Activated CD4-positive, CD25-positive, alpha-beta regulatory T cell (primary cell): ENCODE data around the gene GHRL.
"Not testable (repeated sequence)": the region's sequence is repeated elsewhere in the genome, so short reads cannot be mapped to it uniquely, and the experiment has no call there.

ENCODE experiments used
- DNase-seq, 4 experiments: peaks; one replicate each; lab custom pipeline; 2025; lab: John Stamatoyannopoulos, UW

GHRL gene

DNA sequence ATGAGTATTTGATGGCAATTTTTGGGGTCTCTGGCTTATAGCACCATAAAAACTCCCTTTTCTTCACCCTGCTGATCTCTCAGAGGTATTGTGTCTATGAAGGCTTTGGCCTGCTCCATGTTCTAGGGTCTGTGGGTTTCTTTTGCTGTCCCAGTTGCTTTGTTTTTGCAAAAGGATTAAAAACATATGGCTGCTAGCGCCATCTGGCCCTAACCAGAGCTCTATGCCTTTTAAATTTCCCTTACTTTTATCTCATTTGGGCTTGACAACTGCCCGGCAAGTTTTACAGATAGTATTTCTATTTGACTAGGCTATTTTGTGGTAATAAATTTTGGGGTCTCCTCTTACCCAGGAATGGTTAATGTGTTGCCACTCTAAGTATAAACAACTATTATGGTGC is 6.4 kb upstream of the GHRL start:
- DNase-seq: no peak

DNA sequence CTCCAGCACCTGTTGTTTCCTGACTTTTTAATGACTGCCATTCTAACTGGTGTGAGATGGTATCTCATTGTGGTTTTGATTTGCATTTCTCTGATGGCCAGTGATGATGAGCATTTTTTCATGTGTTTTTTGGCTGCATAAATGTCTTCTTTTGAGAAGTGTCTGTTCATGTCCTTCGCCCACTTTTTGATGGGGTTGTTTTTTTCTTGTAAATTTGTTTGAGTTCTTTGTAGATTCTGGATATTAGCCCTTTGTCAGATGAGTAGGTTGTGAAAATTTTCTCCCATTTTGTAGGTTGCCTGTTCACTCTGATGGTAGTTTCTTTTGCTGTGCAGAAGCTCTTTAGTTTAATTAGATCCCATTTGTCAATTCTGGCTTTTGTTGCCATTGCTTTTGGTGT is 5.3 kb upstream of the GHRL start:
- not testable (repeated sequence) for DNase-seq

DNA sequence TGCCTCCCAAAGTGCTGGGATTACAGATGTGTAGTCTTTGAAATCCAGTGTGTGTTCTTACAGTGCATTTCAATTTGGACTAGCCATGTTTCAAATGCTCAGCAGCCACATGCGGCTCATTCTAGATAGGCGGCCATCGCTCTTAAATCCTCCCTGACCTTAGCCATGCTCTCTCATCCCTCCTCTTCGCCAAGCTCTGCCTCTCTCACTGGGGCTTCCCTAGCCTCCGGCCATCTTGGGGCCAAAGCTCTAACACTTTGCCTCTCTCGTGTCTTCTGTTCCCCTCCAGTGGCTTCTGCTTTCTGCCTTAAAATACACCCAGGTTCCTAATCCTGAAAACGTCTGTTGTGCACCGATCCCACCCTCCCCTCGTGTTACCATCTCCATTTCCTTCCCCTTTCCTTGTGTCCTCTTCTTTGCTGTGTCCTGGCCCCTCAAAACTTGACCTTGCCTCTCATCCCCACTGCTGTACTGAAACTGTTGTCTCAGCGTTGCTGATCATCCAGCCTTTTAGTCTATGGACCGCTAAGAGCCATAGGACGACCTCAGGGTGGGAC is 1.4 kb upstream of the GHRL start:
- DNase-seq: no peak

DNA sequence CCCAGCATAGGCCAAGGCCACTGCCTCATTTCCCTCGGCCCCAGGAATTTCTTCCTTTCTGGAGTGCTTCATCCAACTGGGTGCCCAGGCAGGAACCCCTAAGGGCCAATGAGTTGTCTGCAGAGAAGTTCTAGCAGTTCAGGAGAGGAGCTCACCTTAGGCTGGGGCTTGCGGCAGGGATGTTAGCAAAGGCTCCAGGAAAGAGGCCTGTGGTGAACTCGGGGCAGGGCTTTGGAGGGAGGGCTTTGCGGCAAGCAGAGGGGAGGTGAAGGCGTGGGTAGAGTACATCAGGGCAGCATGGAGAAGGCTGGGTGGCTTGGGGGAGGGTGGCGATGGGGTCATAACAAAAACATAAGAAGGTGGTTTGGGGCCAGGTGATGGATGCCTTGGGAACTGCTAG is 1.1 kb downstream of the GHRL start:
- no peak for DNase-seq

DNA sequence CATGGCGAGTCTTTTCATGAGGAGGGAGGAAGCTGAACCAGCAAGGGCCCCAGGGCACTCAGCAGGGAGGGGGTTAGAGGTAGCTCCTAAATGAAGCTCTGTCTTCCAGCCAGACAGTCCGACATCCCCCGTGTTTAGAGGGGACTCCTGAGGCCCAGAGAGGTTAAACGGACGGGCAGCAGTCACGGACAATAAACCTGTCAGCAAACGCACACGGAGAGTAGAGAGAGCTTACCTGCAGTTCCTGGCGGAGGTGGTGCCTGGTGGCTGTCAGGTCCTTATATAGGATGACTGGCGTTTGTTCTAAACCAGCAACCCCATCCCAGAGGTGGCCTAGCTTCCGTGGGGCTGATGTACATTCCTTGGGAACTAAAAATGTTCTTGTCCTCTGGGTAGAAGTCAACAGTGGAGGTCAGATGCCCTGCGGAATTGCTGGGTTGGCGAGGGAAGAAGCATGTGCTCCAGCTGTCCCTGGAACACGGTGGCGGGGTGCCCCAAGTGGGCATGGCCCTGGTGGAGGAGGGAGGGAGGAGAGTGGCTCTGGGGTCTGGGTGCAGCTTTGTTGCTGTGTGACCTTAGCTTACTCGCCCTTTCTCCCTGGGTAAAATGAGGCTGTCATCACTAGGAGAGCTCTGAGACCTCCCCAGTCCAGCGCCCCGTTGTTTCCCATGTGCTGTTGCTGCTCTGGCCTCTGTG is 2.1 kb downstream of the GHRL start:
- DNase-seq: no peak

DNA sequence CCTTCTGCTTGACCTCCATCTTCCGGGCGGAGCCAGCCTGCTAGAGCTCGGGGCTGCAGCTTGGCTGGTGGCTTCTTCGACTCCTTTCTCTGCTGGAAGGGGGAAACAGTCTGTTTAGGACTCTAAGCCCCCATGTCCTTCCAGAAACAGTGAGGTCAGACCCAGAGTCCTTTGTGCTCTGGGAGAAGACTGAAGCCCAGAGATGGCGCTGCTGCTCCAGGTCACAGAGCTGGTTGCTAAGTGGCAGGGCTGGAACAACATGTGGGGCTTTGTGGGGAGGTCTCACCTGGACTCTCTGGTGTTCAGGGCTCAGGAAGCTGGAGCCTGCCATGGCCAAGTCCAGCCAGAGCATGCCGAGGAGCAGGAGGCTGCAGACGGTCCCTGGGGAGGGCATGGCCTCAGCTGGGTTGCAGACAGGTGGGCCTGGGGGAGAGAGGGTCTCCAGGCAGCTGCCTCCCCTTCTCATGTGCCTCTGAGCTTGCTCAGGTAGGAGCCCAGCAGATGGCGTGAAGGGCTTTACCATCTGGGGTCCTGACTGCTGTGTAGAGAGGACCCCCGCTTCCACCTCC is 2.9 kb downstream of the GHRL start:
- DNase-seq: no peak

DNA sequence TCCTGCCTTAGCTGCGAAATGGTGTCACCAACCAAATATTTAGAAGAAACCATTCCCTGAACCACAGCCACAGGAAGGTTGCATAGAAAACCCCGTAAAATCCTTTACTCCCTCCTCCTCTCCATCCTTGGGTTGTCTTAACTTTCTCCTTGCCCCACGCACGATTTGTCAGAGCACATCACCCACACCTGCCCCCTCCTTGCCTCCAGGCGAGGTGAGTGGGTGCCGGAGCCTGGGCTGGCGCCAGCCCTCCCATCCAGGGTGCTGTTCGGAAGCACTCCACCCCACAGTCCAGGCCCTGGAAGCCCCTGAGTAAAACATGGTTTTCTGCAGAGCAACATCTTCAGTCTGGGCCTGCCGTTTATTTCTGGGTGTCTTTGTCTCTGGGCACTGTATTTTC is 3.7 kb downstream of the GHRL start:
- no peak for DNase-seq

DNA sequence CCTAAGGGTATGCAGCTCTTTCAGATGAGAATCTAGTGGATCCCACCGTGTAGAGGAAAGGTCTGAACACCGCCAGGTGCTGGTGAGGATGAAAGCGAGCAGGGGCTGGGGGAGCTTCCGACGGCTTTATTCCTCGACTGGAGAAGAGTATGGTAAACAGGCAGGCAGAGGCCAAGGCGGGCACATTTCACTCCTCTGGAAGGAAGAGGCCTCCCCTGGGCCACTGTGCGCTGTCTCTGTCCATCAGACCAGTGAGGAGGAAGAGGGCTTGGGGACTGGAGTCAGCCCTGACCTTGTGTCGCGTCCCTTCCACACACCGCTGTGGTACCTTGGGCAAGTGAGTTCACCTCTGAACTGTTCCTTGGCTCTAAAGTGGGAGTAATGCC is 4.2 kb downstream of the GHRL start:
- DNase-seq: no peak

DNA sequence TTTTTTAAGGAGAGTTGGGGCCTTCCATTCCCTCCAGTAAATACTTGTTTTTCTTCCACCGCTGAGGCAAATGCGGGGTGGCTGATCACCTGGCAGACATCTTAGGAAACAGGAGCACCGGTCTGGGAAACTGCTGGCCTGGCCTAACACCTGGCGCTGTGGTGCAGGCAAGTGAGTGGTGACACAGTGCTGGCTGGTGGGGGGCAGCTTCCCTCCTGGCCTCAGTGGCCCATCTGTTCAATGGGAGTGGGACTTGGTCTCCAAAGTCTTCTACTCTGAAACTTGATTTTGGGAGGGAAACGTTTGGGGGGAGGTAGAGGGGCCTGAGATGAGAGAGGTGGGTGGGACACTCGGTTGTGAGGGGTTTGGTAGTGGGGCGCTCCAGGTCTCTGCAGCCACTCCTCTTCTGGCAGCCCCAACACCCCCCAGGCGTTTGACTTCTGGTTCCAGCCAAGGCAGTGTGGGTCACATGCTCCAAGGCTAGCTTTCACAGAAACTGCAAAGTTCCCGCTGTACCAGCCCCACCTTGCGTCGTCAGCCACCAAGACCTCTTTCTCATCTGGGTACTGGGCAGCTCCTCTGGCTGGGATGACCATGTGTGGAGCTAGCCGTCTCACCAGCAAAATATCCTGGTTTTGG is 4.7 kb downstream of the GHRL start:
- DNase-seq: no peak

DNA sequence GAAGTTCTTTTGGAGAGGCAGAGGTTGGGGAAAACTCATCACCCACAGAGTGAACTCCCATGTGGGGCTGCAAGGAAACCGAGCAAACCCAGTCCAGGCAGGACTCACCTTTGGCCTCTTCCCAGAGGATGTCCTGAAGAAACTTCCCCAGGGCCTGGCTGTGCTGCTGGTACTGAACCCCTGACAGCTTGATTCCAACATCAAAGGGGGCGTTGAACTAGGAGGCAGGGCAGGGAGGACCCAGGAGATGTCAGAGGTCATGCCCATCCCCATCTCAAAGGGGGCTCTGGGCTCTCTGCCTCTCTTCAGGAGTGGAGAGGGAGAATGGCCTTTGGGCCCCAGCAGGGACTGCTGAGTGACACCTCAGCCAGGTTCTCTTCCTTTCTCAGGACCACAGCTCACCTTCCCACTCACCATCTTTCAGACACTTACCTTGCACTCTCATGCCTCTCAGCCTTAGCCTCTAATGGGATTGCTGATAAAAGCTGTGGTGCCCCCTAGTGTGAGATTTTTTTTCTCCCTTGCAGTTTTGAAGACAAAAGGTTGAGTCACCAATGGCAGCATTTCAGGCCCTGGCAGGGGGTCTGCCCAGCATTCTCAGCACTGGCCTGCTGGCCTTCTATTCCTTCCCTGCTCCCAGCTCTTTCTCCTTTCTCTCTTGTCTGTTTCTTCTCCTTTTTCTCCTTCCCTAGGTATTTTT is 6.0 kb downstream of the GHRL start:
- DNase-seq: no peak

DNA sequence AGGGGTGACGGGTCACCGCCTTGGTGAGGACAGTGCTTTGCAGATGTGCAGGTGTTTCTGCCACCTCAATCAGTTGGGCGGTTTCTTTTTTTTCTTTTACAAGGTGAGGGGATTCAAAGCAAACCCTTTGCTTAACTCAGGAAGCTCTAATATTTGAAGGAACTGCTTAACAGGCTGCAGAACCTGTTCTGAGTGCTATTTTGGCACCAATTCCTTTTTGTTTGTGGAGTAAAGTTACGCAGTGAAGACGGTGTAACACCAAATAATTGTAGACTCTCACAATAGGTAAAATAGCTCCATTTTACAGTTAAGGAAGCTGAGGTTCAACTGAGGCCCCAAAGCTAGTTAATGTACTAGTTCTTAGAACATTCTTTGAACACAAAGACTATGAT is 6.6 kb downstream of the GHRL start:
- no peak for DNase-seq

DNA sequence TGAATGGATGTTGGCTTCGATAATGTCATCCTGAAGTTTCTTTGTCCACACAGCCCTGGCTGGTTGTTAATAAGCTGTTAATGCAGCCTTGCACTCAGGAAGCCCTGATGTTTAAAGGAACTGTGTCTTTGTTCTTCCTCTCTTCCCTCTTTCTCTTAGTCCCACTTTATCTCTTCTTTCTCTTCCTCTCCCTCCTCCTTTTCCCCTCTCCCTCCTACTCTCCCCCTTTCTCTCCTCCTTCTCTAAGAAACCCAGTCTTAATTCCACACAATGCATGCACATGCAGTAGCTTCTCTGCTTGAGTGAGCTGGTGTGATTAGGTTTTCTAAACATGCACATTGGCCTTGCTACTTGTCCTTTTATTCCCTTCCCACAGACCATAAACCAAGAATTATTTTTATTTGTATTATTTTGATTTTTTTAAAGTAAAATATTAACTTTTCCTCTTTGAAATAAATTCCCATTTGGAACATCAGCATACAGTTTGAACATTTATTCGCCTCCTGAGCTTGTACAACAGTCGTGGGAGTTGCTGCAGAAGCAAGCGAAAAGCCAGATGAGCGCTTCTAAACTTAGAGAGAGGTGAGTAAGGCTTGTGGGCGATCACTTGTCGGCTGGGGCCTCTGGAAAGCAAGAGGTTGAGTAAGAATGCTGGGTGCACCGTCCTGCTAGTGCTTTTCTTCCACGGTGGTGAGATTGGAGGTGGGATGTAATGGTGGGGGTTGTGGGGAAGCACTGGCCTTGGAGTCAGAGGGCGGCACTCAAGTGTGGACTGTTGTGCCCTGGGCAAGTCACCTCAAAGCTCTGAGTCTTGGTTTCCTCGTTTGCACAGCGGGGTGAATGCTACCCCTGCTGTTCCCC is 7.2 kb downstream of the GHRL start:
- DNase-seq: no peak

DNA sequence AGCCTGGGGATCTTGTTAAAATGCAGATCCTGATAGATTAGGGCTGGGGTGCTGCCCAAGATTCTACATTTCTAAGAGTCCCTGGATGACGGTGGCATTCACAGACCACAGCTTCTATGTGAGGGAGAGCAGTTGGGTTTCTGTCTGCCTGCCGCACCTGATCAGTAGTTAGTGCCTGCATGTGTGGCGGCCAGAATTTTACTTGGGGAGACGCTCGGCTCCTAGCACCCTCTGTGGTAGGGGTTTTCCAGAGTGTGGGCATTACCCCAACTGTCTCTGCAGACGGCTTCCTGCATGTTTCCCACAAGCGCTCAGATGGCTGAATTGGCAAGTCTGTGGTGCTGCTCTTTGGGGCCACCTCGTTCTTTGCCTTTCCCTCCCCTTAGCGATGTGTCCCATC is 8.3 kb downstream of the GHRL start:
- no peak for DNase-seq

DNA sequence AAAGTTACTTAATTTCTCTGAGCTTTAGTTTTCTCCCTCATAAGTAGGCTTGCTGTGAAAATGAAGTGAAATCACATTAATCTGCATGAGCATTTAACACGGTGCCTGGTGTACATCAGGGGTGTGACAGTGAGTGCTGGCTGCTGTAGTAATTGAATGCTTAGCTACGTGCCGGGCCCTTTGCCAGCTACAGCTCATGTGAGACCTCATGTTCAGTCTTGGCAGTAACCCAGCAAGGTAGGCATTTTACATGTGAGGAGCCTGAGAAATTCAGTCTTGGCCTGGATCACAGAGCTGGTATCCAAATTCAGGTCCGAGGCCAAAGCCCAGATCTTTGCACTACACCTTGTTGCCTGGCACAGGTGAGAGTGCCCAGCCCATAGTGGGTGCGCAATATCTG is 9.1 kb downstream of the GHRL start:
- no peak for DNase-seq

DNA sequence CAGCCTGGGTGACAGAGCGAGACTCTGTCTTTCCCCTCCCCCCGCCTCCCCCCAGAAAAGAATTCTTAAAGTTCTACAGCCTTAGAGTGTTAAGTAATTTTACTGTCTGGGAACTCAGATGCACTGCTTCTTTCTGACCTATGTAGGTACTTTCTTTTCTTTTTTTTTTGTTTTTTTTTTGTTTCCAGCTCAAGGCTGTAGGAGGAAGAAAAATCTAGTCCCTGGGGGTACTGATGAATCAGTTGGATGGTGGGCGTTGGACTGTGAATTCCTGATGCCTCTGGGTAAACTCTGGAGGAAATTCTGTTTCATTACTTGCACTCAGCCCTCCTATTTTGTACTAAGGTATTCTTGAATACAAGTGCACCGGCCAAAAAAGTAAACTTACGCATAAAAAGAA is 10.8 kb downstream of the GHRL start:
- DNase-seq: no peak

DNA sequence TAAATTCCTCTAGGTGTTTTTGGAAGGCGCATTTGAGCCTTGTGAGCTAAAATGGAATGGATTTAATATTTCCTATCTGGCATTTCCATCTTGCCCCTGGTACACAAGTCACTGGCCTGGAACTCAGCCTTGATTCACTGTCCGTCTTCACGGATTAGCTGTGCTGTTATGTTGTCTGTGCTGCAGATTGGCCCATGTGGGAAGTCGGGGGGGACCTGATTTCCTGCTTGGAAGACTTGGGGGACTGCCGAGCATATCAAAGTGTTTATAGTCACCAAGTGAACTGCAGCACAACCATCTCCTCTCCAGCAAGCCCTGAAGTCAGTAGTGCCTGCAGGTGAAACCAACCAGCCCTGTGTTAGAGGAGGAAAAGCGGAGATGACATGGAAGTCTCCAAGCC is 12.2 kb downstream of the GHRL start:
- no peak for DNase-seq

DNA sequence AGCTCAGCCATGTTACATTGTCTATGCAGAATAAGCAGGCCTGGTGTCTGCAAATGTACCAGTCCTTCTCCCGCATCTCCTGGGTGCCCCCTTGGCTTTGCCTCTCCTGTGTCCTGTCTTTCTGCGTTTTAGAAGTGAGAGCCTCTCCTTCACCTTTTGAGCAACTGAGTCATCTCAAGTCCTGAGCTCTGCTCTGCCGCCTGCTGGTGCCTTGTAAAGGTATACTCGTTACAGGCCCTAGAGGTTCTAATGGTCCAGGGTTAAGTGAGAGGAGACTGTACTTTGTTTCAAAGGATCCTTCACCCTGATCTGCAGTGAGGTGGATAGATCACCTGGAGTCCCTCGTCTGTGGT is 12.6 kb downstream of the GHRL start:
- no peak for DNase-seq

DNA sequence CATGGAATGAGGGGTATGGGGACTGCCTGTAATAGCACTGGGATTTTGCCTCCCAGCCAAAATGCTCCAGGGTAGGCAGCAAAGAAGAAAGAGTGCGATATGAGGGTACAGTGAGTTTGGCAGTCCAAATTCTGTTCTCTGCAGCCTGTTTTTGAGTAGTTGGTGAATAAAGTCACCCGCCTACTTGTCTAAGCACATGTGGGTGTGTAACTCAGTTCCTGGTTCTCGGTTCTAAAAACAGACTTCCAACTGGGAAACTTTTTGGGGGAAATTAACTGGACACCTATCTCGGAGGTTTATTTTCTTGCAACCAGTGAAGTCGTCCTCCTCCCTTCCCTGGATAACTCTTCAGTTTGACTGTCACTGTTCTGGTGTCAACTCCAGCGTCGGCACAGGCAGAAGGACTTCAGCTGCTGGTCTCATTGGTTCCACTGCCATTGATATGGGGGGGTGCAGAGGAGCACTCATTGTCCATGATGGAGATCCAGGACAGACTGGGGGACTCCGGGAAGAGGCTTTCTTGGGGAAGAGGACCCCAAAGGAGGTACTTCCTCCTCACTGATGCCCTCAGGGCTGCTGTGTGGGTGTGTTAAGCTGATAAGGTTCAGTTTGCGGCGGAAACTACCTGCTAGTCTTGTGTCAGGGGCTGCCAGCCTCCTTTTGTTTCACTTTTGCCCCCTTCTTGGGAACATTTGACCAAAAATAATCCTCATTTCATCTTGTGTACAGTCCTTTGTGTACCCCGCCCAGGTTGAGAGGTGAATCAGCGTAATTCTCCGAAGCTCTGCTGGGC is 13.2 kb downstream of the GHRL start:
- no peak for DNase-seq

DNA sequence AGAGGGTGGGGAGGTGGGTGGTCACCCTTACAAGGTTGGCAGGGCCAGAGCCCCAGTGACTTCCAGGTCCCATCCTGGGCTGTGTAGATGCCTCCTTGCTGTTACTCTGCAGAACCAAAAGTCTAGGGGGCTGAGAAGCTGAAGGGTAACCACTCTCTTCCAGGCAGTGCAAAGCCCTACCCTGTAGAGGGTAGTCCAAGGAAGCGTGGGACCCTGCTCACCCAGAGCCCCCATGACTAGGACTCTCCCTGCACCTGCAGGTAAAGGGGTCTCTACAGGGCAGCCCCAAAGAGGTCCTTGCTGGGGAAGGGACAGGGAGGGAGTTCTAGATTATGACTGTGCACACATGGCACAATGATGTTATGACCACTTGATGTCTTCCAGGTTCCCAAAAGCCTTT is 14.2 kb downstream of the GHRL start:
- no peak for DNase-seq

DNA sequence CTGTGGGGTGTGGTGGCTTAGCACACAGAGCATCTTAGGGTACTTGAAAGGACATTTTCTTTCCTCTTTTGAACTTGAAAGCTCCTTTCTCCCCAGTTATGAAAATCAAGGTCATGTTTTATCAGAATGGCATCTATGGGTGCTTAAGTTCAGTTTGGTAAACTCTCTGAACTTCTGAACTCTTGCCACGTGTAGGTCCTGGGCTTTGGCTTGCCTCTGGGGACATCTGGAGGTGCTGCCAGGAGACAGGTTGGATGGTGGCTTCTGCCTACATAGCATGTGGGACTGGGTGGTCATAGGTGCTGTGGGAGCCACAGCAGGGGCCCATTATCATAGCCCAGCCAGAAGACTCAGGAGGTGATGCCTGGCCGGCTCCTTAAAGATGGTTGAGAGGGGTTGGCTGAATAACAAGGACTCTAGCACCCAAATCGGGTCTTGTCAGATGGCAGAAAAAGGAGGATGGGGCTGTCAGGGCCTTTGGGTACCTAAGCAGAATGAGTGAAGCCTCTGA is 15.6 kb downstream of the GHRL start:
- no peak for DNase-seq

DNA sequence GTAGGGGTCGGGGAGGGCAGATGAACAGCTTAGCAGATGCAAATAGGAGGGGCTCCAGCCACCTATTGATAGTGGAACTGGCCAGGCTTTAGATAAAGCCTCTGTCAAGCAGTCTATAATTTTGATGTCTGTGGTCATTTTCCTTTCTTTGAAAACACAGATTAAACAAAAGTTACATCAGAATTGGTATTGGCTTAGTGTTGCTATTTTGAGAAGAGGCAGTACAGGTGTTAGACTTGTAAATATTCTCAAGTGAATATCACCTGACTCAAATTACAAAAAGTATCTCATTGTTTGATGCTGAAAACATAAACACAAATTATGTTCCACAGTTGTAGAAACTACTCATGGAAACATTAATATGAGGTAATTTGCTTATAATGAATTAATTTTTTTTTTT is 18.1 kb downstream of the GHRL start:
- no peak for DNase-seq
